GM08714 (cell line): ENCODE results near the gene COG5.

ENCODE experiments used
- H3K4me3 ChIP-seq: fragments of 200-500 bp; sonication (Bioruptor generic); 2 replicates; pipeline ENCODE4 v1.5.1; 2014; ENCODE audit warnings: mild to moderate bottlenecking, low read length, inconsistent platforms
- ZNF274 ChIP-seq: IDR thresholded peaks from 2 replicates; pipeline ENCODE4 v1.6.1; 2012; ENCODE audit warnings: mild to moderate bottlenecking, low read depth, low read length

The COG5 gene

GRCh38 chr7:107430057-107430456 lies 133.7 kb downstream of the COG5 start:
- no peak overlapping the region for H3K4me3 ChIP-seq
- TF ChIP-seq ZNF274, result no peak

- no peak for TF ChIP-seq ZNF274
- no peak overlapping the region for H3K4me3 ChIP-seq
Measured at GRCh38 chr7:107428642-107429041, 135.1 kb downstream of the COG5 start.

GRCh38 chr7:107427462-107427861 lies 136.3 kb downstream of the COG5 start:
- no peak overlapping the region for H3K4me3 ChIP-seq
- no peak for TF ChIP-seq ZNF274

- TF ChIP-seq ZNF274, result no peak
Measured at GRCh38 chr7:107414198-107414597, 149.5 kb downstream of the COG5 start.

GRCh38 chr7:107408349-107408748 lies 155.4 kb downstream of the COG5 start:
- no peak overlapping the region for H3K4me3 ChIP-seq
- TF ChIP-seq ZNF274, result no peak

More at GRCh38 chr7:107414198-107414597, 149.5 kb downstream of the COG5 start:
- no peak overlapping the region for H3K4me3 ChIP-seq

GRCh38 chr7:107405559-107405958 lies 158.2 kb downstream of the COG5 start:
- H3K4me3 ChIP-seq, result no peak overlapping the region
- TF ChIP-seq ZNF274, result no peak

GRCh38 chr7:107404740-107405537 lies 158.8 kb downstream of the COG5 start:
- no peak overlapping the region for H3K4me3 ChIP-seq
- no peak for TF ChIP-seq ZNF274

- no peak for TF ChIP-seq ZNF274
Measured at GRCh38 chr7:107398161-107398560, 165.6 kb downstream of the COG5 start.

GRCh38 chr7:107396990-107397389 lies 166.7 kb downstream of the COG5 start:
- TF ChIP-seq ZNF274, result no peak
- H3K4me3 ChIP-seq, result no peak overlapping the region

More at GRCh38 chr7:107398161-107398560, 165.6 kb downstream of the COG5 start:
- H3K4me3 ChIP-seq, result no peak overlapping the region

- TF ChIP-seq ZNF274, result no peak
Measured at GRCh38 chr7:107396081-107396480, 167.6 kb downstream of the COG5 start.

GRCh38 chr7:107394831-107395230 lies 168.9 kb downstream of the COG5 start:
- TF ChIP-seq ZNF274, result no peak
- no peak overlapping the region for H3K4me3 ChIP-seq

More at GRCh38 chr7:107396081-107396480, 167.6 kb downstream of the COG5 start:
- no peak overlapping the region for H3K4me3 ChIP-seq

GRCh38 chr7:107394276-107394675 lies 169.4 kb downstream of the COG5 start:
- TF ChIP-seq ZNF274, result no peak
- no peak overlapping the region for H3K4me3 ChIP-seq

- no peak for TF ChIP-seq ZNF274
- no peak overlapping the region for H3K4me3 ChIP-seq
Measured at GRCh38 chr7:107392830-107393229, 170.9 kb downstream of the COG5 start.

- no peak for TF ChIP-seq ZNF274
- no peak overlapping the region for H3K4me3 ChIP-seq
Measured at GRCh38 chr7:107390916-107391315, 172.8 kb downstream of the COG5 start.

GRCh38 chr7:107388604-107389003 lies 175.1 kb downstream of the COG5 start:
- no peak for TF ChIP-seq ZNF274
- H3K4me3 ChIP-seq, result no peak overlapping the region
